Stimulated activated CD8-positive, alpha-beta memory T cell treated with anti-CD3 and anti-CD28 coated beads, Interleukin-15, amount 100 ng/mL, for 1 hour (primary cell): ENCODE measurements around the gene ERC1.

Source experiments
- DNase-seq: peaks from one replicate; pipeline ENCODE4 v3.0.0-alpha.2; 2020; ENCODE audit warnings: low read depth

ERC1 gene

GRCh38 chr12:1403417-1403816 is 412.4 kb downstream of the ERC1 start:
- no peak for DNase-seq

- no peak for DNase-seq
Observed at GRCh38 chr12:1405619-1406018, 414.6 kb downstream of the ERC1 start.

GRCh38 chr12:1410794-1411193 is 419.8 kb downstream of the ERC1 start:
- no peak for DNase-seq

- DNase-seq = no peak
Observed at GRCh38 chr12:1413930-1414329, 422.9 kb downstream of the ERC1 start.

- DNase-seq = no peak
Observed at GRCh38 chr12:1418144-1418543, 427.1 kb downstream of the ERC1 start.

GRCh38 chr12:1419849-1420371 is 428.9 kb downstream of the ERC1 start:
- DNase-seq = no peak

GRCh38 chr12:1421091-1421846 is 430.2 kb downstream of the ERC1 start:
- no peak for DNase-seq

GRCh38 chr12:1422604-1423315 is 431.7 kb downstream of the ERC1 start:
- DNase-seq = no peak

- no peak for DNase-seq
Observed at GRCh38 chr12:1424674-1425395, 433.8 kb downstream of the ERC1 start.

- no peak for DNase-seq
Observed at GRCh38 chr12:1425396-1425729, 434.3 kb downstream of the ERC1 start.

- DNase-seq = no peak
Observed at GRCh38 chr12:1428671-1429070, 437.6 kb downstream of the ERC1 start.

GRCh38 chr12:1429980-1430379 is 439.0 kb downstream of the ERC1 start:
- DNase-seq = no peak

GRCh38 chr12:1434296-1434955 is 443.4 kb downstream of the ERC1 start:
- DNase-seq = no peak

- DNase-seq = no peak
Observed at GRCh38 chr12:1435044-1435443, 444.0 kb downstream of the ERC1 start.

- no peak for DNase-seq
Observed at GRCh38 chr12:1435456-1435855, 444.4 kb downstream of the ERC1 start.

GRCh38 chr12:1436015-1436414 is 445.0 kb downstream of the ERC1 start:
- no peak for DNase-seq

GRCh38 chr12:1436981-1437380 is 446.0 kb downstream of the ERC1 start:
- no peak for DNase-seq

- DNase-seq = no peak
Observed at GRCh38 chr12:1439201-1439600, 448.2 kb downstream of the ERC1 start.

GRCh38 chr12:1439687-1440086 is 448.7 kb downstream of the ERC1 start:
- DNase-seq = no peak

GRCh38 chr12:1443421-1444141 is 452.6 kb downstream of the ERC1 start:
- no peak for DNase-seq

GRCh38 chr12:1444142-1444516 is 453.1 kb downstream of the ERC1 start:
- DNase-seq = no peak

GRCh38 chr12:1445807-1446206 is 454.8 kb downstream of the ERC1 start:
- no peak for DNase-seq
